WTC11 (cell line): Measurements from ENCODE around the gene YOD1. TPM values are rescaled to one million over a fixed set of nuclear protein-coding genes. Genes with fewer than 3 reads are reported as not detected.

Source experiments
- ATAC-seq: fragments of 200-7000 bp; cut with Tn5 transposase; 2 replicates; pipeline ENCODE4 v1.10.0; 2021; ENCODE audit warnings: mild to moderate bottlenecking, moderate library complexity
- CTCF ChIA-PET: fragments of 300-600 bp; sonication (Branson Sonifier 250); formaldehyde crosslinking; loops from one replicate; lab custom pipeline; 2021; ENCODE audit warnings: antibody characterized with exemption; lab: Charles Lee
- POLR2A ChIA-PET: fragments of 350-600 bp; sonication (Branson Sonifier 250); formaldehyde crosslinking; loops from one replicate; lab custom pipeline; 2021; ENCODE audit warnings: antibody characterized with exemption; lab: Charles Lee
- DNase-seq: peaks from one replicate; pipeline ENCODE4 v3.0.0; 2021; ENCODE audit warnings: low spot score
- H3K27ac Mint-ChIP-seq: 2 replicates; pipeline ENCODE4 v1.8.0; 2021; ENCODE audit warnings: mixed read lengths
- H3K27me3 Mint-ChIP-seq: 2 replicates; pipeline ENCODE4 v1.8.0; 2021; ENCODE audit warnings: low read depth, mild to moderate bottlenecking, moderate library complexity, mixed read lengths
- H3K36me3 Mint-ChIP-seq: 2 replicates; pipeline ENCODE4 v1.8.0; 2021; ENCODE audit warnings: mixed read lengths
- H3K4me1 Mint-ChIP-seq: 2 replicates; pipeline ENCODE4 v1.8.0; 2022; ENCODE audit warnings: mixed read lengths
- H3K4me3 Mint-ChIP-seq: 2 replicates; pipeline ENCODE4 v1.8.0; 2021; ENCODE audit warnings: mild to moderate bottlenecking, moderate library complexity, mixed read lengths
- H3K9me3 Mint-ChIP-seq: 2 replicates; pipeline ENCODE4 v1.8.0; 2021; ENCODE audit warnings: mixed read lengths
- ATF3 ChIP-seq: sonication (generic); formaldehyde crosslinking; conservative IDR thresholded peaks from 2 replicates; pipeline ENCODE4 v1.8.1; 2022; ENCODE audit warnings: mild to moderate bottlenecking, missing genetic modification reagents
- CREM ChIP-seq: sonication (generic); formaldehyde crosslinking; IDR thresholded peaks from 2 replicates; pipeline ENCODE4 v1.8.1; 2022; ENCODE audit warnings: mild to moderate bottlenecking, missing genetic modification reagents, moderate library complexity
- GRHL2 ChIP-seq: fragments of 250-450 bp; sonication (Bioruptor Pico); IDR thresholded peaks from 2 replicates; pipeline ENCODE4 v1.8.0; 2022; ENCODE audit warnings: mild to moderate bottlenecking, moderate library complexity; ENCODE audit not compliant: insufficient replicate concordance, severe bottlenecking
- MXD4 ChIP-seq: fragments of 250-450 bp; sonication (Bioruptor Pico); IDR thresholded peaks from 2 replicates; pipeline ENCODE4 v1.8.0; 2021; ENCODE audit warnings: mild to moderate bottlenecking, moderate library complexity, borderline replicate concordance
- NR3C1 ChIP-seq: sonication (generic); formaldehyde crosslinking; conservative IDR thresholded peaks from 2 replicates; pipeline ENCODE4 v1.8.1; 2023; ENCODE audit warnings: low read depth, mild to moderate bottlenecking, missing genetic modification reagents
- PRDM15 ChIP-seq: sonication (generic); formaldehyde crosslinking; IDR thresholded peaks from 2 replicates; pipeline ENCODE4 v1.8.0; 2022; ENCODE audit warnings: missing genetic modification reagents
- PREB ChIP-seq: sonication (generic); formaldehyde crosslinking; IDR thresholded peaks from 2 replicates; pipeline ENCODE4 v1.8.1; 2022; ENCODE audit warnings: mild to moderate bottlenecking, missing genetic modification reagents, moderate library complexity, borderline replicate concordance
- PRRX2 ChIP-seq: fragments of 250-450 bp; sonication (Bioruptor Pico); IDR thresholded peaks from 2 replicates; pipeline ENCODE4 v1.8.0; 2021; ENCODE audit warnings: mild to moderate bottlenecking
- SP1 ChIP-seq: sonication (generic); formaldehyde crosslinking; conservative IDR thresholded peaks from 2 replicates; pipeline ENCODE4 v1.8.1; 2022; ENCODE audit warnings: missing genetic modification reagents
- TEAD4 ChIP-seq: sonication (generic); formaldehyde crosslinking; IDR thresholded peaks from 2 replicates; pipeline ENCODE4 v1.8.0; 2022; ENCODE audit warnings: mild to moderate bottlenecking, missing genetic modification reagents
- TP53 ChIP-seq: sonication (generic); formaldehyde crosslinking; IDR thresholded peaks from 2 replicates; pipeline ENCODE4 v1.8.1; 2023; ENCODE audit warnings: mild to moderate bottlenecking, missing genetic modification reagents
- ZNF121 ChIP-seq: sonication (generic); formaldehyde crosslinking; IDR thresholded peaks from 2 replicates; pipeline ENCODE4 v1.8.0; 2023; ENCODE audit warnings: missing genetic modification reagents
- ZNF138 ChIP-seq: sonication (generic); formaldehyde crosslinking; conservative IDR thresholded peaks from 2 replicates; pipeline ENCODE4 v1.8.1; 2022; ENCODE audit warnings: mild to moderate bottlenecking, moderate library complexity, missing genetic modification reagents
- ZNF232 ChIP-seq: sonication (generic); formaldehyde crosslinking; IDR thresholded peaks from 2 replicates; pipeline ENCODE4 v1.8.0; 2022; ENCODE audit warnings: mild to moderate bottlenecking, missing genetic modification reagents
- ZNF423 ChIP-seq: fragments of 250-450 bp; sonication (Bioruptor Pico); IDR thresholded peaks from 2 replicates; pipeline ENCODE4 v2.1.2; 2022; ENCODE audit warnings: mild to moderate bottlenecking, moderate library complexity
- ZNF532 ChIP-seq: fragments of 250-450 bp; sonication (Bioruptor Pico); IDR thresholded peaks from 2 replicates; pipeline ENCODE4 v1.9.0; 2021; ENCODE audit warnings: mild to moderate bottlenecking, borderline replicate concordance
- total RNA-seq: library from RNA; stranded (reverse); gene quantifications from 3 replicates; pipeline ENCODE4 v1.2.3, GENCODE V29; 2021

YOD1 gene
- total RNA-seq, 1 experiment from 2014 or later: 12.0 TPM

GRCh38 chr1:207093944-207094343 is 42.9 kb upstream of the YOD1 start:
- CTCF ChIA-PET: interaction anchor here (0.7 to 1.3 kb wide), 2 partner anchors 10 to 294 kb away, joined by 3 to 6 read pairs; no protein-coding TSS in a partner anchor
- peaks cover 12% of the 10 kb centered on the region for H3K9me3 Mint-ChIP-seq
- H3K27ac Mint-ChIP-seq: no peak overlapping the region
- H3K27me3 Mint-ChIP-seq: no peaks in the 10 kb centered on the region
- no peaks in the 10 kb centered on the region for H3K4me1 Mint-ChIP-seq
- ATAC-seq: no peak
- no peak for DNase-seq
- POLR2A ChIA-PET: no interaction called here
- peaks cover 8% of the 10 kb centered on the region for H3K36me3 Mint-ChIP-seq
- TF ChIP-seq CREM (CRISPR knock-in tag) (no peak), TP53 (CRISPR knock-in tag) (no peak), MXD4 (CRISPR knock-in tag) (no peak), NR3C1 (CRISPR knock-in tag) (no peak), ZNF232 (CRISPR knock-in tag) (no peak)
- H3K4me3 Mint-ChIP-seq: no peak overlapping the region

- Mint-ChIP-seq H3K27ac (no peak overlapping the region), H3K9me3 (no peaks in the 10 kb centered on the region), H3K4me3 (no peak overlapping the region), H3K27me3 (no peaks in the 10 kb centered on the region), H3K4me1 (no peaks in the 10 kb centered on the region), H3K36me3 (no peaks in the 10 kb centered on the region)
- DNase-seq: no peak
- ATAC-seq: no peak
- ChIA-PET CTCF (interaction anchor here (2.0 kb wide), 1 partner anchor 314 kb away, joined by 4 read pairs; no protein-coding TSS in a partner anchor), POLR2A (no interaction called here)
- TF ChIP-seq ATF3: no peak
- no peak for TF ChIP-seq PRRX2 (CRISPR knock-in tag)
- no peak for TF ChIP-seq PREB (CRISPR knock-in tag)
- no peak for TF ChIP-seq GRHL2
- TF ChIP-seq PRDM15: no peak
Observed at GRCh38 chr1:207091200-207091908, 40.3 kb upstream of the YOD1 start.

- no peak overlapping the region for H3K4me3 Mint-ChIP-seq
- no peak for TF ChIP-seq ZNF121 (CRISPR knock-in tag)
- no peak for TF ChIP-seq ZNF423
- no peak for TF ChIP-seq SP1
- TF ChIP-seq ZNF138 (CRISPR knock-in tag): no peak
- TF ChIP-seq GRHL2: no peak
- no peak for TF ChIP-seq MXD4 (CRISPR knock-in tag)
- no peak for TF ChIP-seq TEAD4
- TF ChIP-seq ZNF532 (CRISPR knock-in tag): no peak
- H3K4me1 Mint-ChIP-seq: peaks cover 12% of the 10 kb centered on the region
- H3K27ac Mint-ChIP-seq: no peak overlapping the region
- ChIA-PET CTCF (interaction anchor here (1.0 kb wide), 1 partner anchor 155 kb away, joined by 3 read pairs; no protein-coding TSS in a partner anchor), POLR2A (no interaction called here)
- H3K36me3 Mint-ChIP-seq: no peaks in the 10 kb centered on the region
- H3K27me3 Mint-ChIP-seq: no peaks in the 10 kb centered on the region
- no peaks in the 10 kb centered on the region for H3K9me3 Mint-ChIP-seq
- ATAC-seq (no peak), DNase-seq (no peak)
Observed at GRCh38 chr1:207089627-207090355, 38.8 kb upstream of the YOD1 start.
